IMR-90 (cell line): Measurements from ENCODE around the gene SLC27A3. TPM values are rescaled to one million over a fixed set of nuclear protein-coding genes. Genes with fewer than 3 reads are reported as not detected.

Source experiments
- ATAC-seq: fragments of 200-7000 bp; cut with Tn5 transposase; 2 replicates; pipeline ENCODE4 v1.9.1; 2020; ENCODE audit warnings: low read depth, mild to moderate bottlenecking, moderate library complexity
- BruUV-seq: library from RNA; stranded (reverse); fragments of 400-500 nt; replicated peaks from 2 replicates; lab custom pipeline; 2021; lab: Mats Ljungman, UMichigan
- CTCF ChIA-PET: fragments of 300-600 bp; formaldehyde crosslinking; extraction: SDS; loops from one replicate; lab custom pipeline; 2021; ENCODE audit warnings: antibody characterized with exemption; lab: Yijun Ruan, JAX
- POLR2A ChIA-PET: fragments of 300-600 bp; sonication (Branson Sonifier 250); formaldehyde crosslinking; loops from one replicate; lab custom pipeline; 2022; ENCODE audit warnings: antibody characterized with exemption; ENCODE audit not compliant: unreplicated experiment; lab: Charles Lee
- DNase-seq: peaks from one replicate; pipeline ENCODE4 v3.0.0; 2013
- H2AFZ ChIP-seq: replicated peaks from 2 replicates; pipeline ENCODE3; 2013; ENCODE audit warnings: low read length, mild to moderate bottlenecking; ENCODE audit not compliant: poor library complexity
- H2AK5ac ChIP-seq: 2 replicates; pipeline ENCODE4 v1.6.1; 2013; ENCODE audit warnings: low read depth, low read length, inconsistent platforms
- H2AK9ac ChIP-seq: replicated peaks from 2 replicates; pipeline ENCODE3; 2013; ENCODE audit warnings: mild to moderate bottlenecking, low read depth, low read length, moderate library complexity; ENCODE audit not compliant: poor library complexity
- H2BK120ac ChIP-seq: 2 replicates; pipeline ENCODE4 v1.6.1; 2013; ENCODE audit warnings: low read depth, low read length, inconsistent platforms
- H2BK15ac ChIP-seq: 3 replicates; pipeline ENCODE4 v1.6.1; 2013; ENCODE audit warnings: low read depth, low read length, inconsistent platforms
- H2BK20ac ChIP-seq: 2 replicates; pipeline ENCODE4 v1.6.1; 2013; ENCODE audit warnings: low read depth, mild to moderate bottlenecking, inconsistent platforms, low read length, moderate library complexity
- H2BK5ac ChIP-seq: 2 replicates; pipeline ENCODE4 v1.6.1; 2013; ENCODE audit warnings: mild to moderate bottlenecking, low read depth, low read length, inconsistent platforms; ENCODE audit not compliant: poor library complexity, severe bottlenecking
- H3K14ac ChIP-seq: replicated peaks from 2 replicates; pipeline ENCODE4 v1.6.1; 2013; ENCODE audit warnings: low read depth, low read length, inconsistent platforms
- H3K18ac ChIP-seq: 2 replicates; pipeline ENCODE4 v1.6.1; 2013; ENCODE audit warnings: low read depth, low read length, control low read depth
- H3K23ac ChIP-seq: 2 replicates; pipeline ENCODE4 v1.6.1; 2013; ENCODE audit warnings: low read depth, low read length, inconsistent platforms
- H3K27ac ChIP-seq: 2 replicates; pipeline ENCODE4 v1.5.1; 2013; ENCODE audit warnings: mild to moderate bottlenecking, control low read depth, low read length; ENCODE audit not compliant: insufficient read depth
- H3K27me3 ChIP-seq: 2 replicates; pipeline ENCODE4 v1.6.1; 2013; ENCODE audit warnings: low read length; ENCODE audit not compliant: control insufficient read depth, insufficient read depth
- H3K36me3 ChIP-seq: 2 replicates; pipeline ENCODE4 v1.6.1; 2013; ENCODE audit warnings: low read length, mixed read lengths; ENCODE audit not compliant: control insufficient read depth, insufficient read depth
- H3K4ac ChIP-seq: 2 replicates; pipeline ENCODE4 v1.6.1; 2013; ENCODE audit warnings: low read depth, low read length, inconsistent platforms
- H3K4me1 ChIP-seq: 2 replicates; pipeline ENCODE4 v1.6.1; 2013; ENCODE audit warnings: low read length, mixed read lengths; ENCODE audit not compliant: control insufficient read depth, insufficient read depth
- H3K4me2 ChIP-seq: 2 replicates; pipeline ENCODE4 v1.6.1; 2013; ENCODE audit warnings: low read depth, mild to moderate bottlenecking, control low read depth, low read length, moderate library complexity
- H3K4me3 ChIP-seq: 2 replicates; pipeline ENCODE4 v1.5.1; 2013; ENCODE audit warnings: low read depth, mild to moderate bottlenecking, control low read depth, low read length, moderate library complexity; ENCODE audit not compliant: insufficient read depth
- H3K56ac ChIP-seq: 2 replicates; pipeline ENCODE4 v1.6.1; 2013; ENCODE audit warnings: low read length, inconsistent platforms; ENCODE audit not compliant: insufficient read depth; ENCODE audit errors: extremely low read depth
- H3K79me1 ChIP-seq, 2 experiments: 2 replicates each; pipeline ENCODE4 v1.6.1; 2013; ENCODE audit warnings: low read length in 2 of 2, inconsistent platforms in 1 of 2, low read depth in 1 of 2
- H3K9ac ChIP-seq: 2 replicates; pipeline ENCODE4 v1.6.1; 2013; ENCODE audit warnings: low read depth, low read length, control low read depth
- H3K9me1 ChIP-seq: 2 replicates; pipeline ENCODE4 v1.6.1; 2013; ENCODE audit warnings: low read length, inconsistent platforms; ENCODE audit not compliant: insufficient read depth
- H3K9me3 ChIP-seq: 2 replicates; pipeline ENCODE4 v1.6.1; 2013; ENCODE audit warnings: low read length; ENCODE audit not compliant: control insufficient read depth, insufficient read depth
- H4K20me1 ChIP-seq: 2 replicates; pipeline ENCODE4 v1.6.1; 2013; ENCODE audit warnings: low read length, inconsistent platforms; ENCODE audit not compliant: insufficient read depth
- H4K5ac ChIP-seq: 2 replicates; pipeline ENCODE4 v1.6.1; 2013; ENCODE audit warnings: mild to moderate bottlenecking, low read depth, low read length, control low read depth
- H4K8ac ChIP-seq, 2 experiments: 2 replicates each; pipeline ENCODE4 v1.6.1; 2013; ENCODE audit warnings: low read depth in 2 of 2, low read length in 2 of 2, control low read depth in 1 of 2, inconsistent platforms in 1 of 2
- H4K91ac ChIP-seq: 2 replicates; pipeline ENCODE4 v1.6.1; 2013; ENCODE audit warnings: low read depth, low read length, inconsistent platforms; ENCODE audit not compliant: insufficient read depth
- BHLHE40 ChIP-seq: fragments of 150-350 bp; IDR thresholded peaks from 2 replicates; pipeline ENCODE4 v1.6.1; 2016; ENCODE audit warnings: mild to moderate bottlenecking, low read depth, low read length
- CEBPB ChIP-seq: IDR thresholded peaks from 2 replicates; pipeline ENCODE4 v1.6.1; 2012; ENCODE audit warnings: low read depth, low read length, improper control_type of control experiment
- CTCF ChIP-seq: conservative IDR thresholded peaks from 2 replicates; pipeline ENCODE4 v1.5.1; 2012; ENCODE audit warnings: mild to moderate bottlenecking, low read depth, low read length, improper control_type of control experiment
- FOS ChIP-seq: fragments of 150-350 bp; IDR thresholded peaks from 2 replicates; pipeline ENCODE4 v1.6.1; 2016; ENCODE audit warnings: low read depth, low read length
- MAFK ChIP-seq: IDR thresholded peaks from 2 replicates; pipeline ENCODE4 v1.6.1; 2012; ENCODE audit warnings: low read depth, low read length, improper control_type of control experiment
- MAZ ChIP-seq: IDR thresholded peaks from 2 replicates; pipeline ENCODE4 v1.6.1; 2012; ENCODE audit warnings: low read depth, mild to moderate bottlenecking, low read length, improper control_type of control experiment, moderate library complexity, borderline replicate concordance
- POLR2A ChIP-seq: IDR thresholded peaks from 2 replicates; pipeline ENCODE4 v1.6.1; 2012; ENCODE audit warnings: mild to moderate bottlenecking, low read depth, low read length
- RAD21 ChIP-seq: IDR thresholded peaks from 2 replicates; pipeline ENCODE4 v1.6.1; 2012; ENCODE audit warnings: low read length, improper control_type of control experiment
- RCOR1 ChIP-seq: IDR thresholded peaks from 2 replicates; pipeline ENCODE4 v1.6.1; 2012; ENCODE audit warnings: mild to moderate bottlenecking, low read length, improper control_type of control experiment; ENCODE audit not compliant: insufficient replicate concordance
- RFX5 ChIP-seq: IDR thresholded peaks from 2 replicates; pipeline ENCODE4 v1.8.0; 2012; ENCODE audit warnings: low read depth, mild to moderate bottlenecking, low read length, moderate library complexity
- SMC3 ChIP-seq: fragments of 150-350 bp; IDR thresholded peaks from 2 replicates; pipeline ENCODE4 v1.6.1; 2016; ENCODE audit warnings: low read depth, mild to moderate bottlenecking, antibody characterized with exemption, low read length, moderate library complexity
- USF2 ChIP-seq: fragments of 150-350 bp; IDR thresholded peaks from 2 replicates; pipeline ENCODE4 v1.6.1; 2017; ENCODE audit warnings: mild to moderate bottlenecking, antibody characterized with exemption, low read length, low read depth
- WGBS, 2 experiments: methylation state at CpG; one replicate each; pipeline versions ENCODE4 v1.1.5 to v1.1.7; 2013; ENCODE audit warnings: missing lambda C conversion rate in 2 of 2; ENCODE audit not compliant: insufficient read length in 1 of 2; ENCODE audit errors: extremely low coverage in 2 of 2; 5-methylcytosine and 5-hydroxymethylcytosine counted together
- dilution Hi-C: fragments of 300-500 bp; cut with HindIII; formaldehyde crosslinking; loops from one replicate; pipeline ENCODE4 v1.14.3; 2018; ENCODE audit warnings: low sequenced_read_pairs; ENCODE audit not compliant: unreplicated experiment
- in situ Hi-C: fragments of 300-500 bp; cut with MboI; formaldehyde crosslinking; loops from 3 replicates; pipeline ENCODE4 v1.14.3; 2019; ENCODE audit warnings: low sequenced_read_pairs, inconsistent platforms, mixed read lengths
- intact Hi-C: fragments of 100-400 bp; cut with micrococcal nuclease; formaldehyde crosslinking; loops from 2 replicates; pipeline ENCODE4 v1.10.0; 2022
- polyA plus RNA-seq, 3 experiments: library from polyadenylated mRNA; depleted of rRNA; stranded (reverse); fragments of >200 nt; gene quantifications; 2 replicates each; pipeline ENCODE4 v1.2.3, GENCODE V29; 2012; ENCODE audit warnings: low replicate concordance in 1 of 3
- total RNA-seq: library from RNA; depleted of rRNA; stranded (reverse); fragments of >200 nt; gene quantifications from 2 replicates; pipeline ENCODE4 v1.2.3, GENCODE V29; 2012

Gene SLC27A3
- total and polyA plus RNA-seq, 2 of the 4 experiments (the other 2 are of a cell fraction), result 3.2 to 9.3 TPM

GRCh38 chr1:153727463-153728304 lies 47.5 kb upstream of the SLC27A3 start, which contains the start of gene INTS3:
TSS of gene INTS3 (plus strand) at chr1:153728050. CDS start at chr1:153728635, 585 bp downstream.
- H3K9ac ChIP-seq, result peak within 1 kb of the TSS; percentile 97
- H3K27me3 ChIP-seq, result no peaks in the 10 kb centered on the region
- H4K5ac ChIP-seq, result peak within 1 kb of the TSS; percentile 99
- H3K36me3 ChIP-seq, result no peaks in the 10 kb centered on the region
- TF ChIP-seq BHLHE40 (peak; percentile 67), MAFK (no peak), CEBPB (0 out of 2 replicates have a peak, but pooled peaks have one; percentile 9), FOS (no peak), POLR2A (peak; percentile 52; the same call in 1 of the 2 replicates), CTCF (no peak), RFX5 (peak; percentile 48; the same call in 1 of the 2 replicates), MAZ (peak; percentile 98), RAD21 (no peak), RCOR1 (no peak), SMC3 (no peak), USF2 (no peak)
- H3K4me2 ChIP-seq, result peak within 1 kb of the TSS; percentile 97
- peak within 1 kb of the TSS; percentile 100 for H2AK9ac ChIP-seq
- H3K79me1 ChIP-seq, result peaks cover 7 to 35% of the 10 kb centered on the region in 2 experiments
- H2BK120ac ChIP-seq, result peak within 1 kb of the TSS; percentile 85
- peak within 1 kb of the TSS; percentile 98 for H4K91ac ChIP-seq
- H4K20me1 ChIP-seq, result no peaks in the 10 kb centered on the region
- intact Hi-C loops, result no loop called here
- in situ Hi-C loops, result no loop called here
- peak within 1 kb of the TSS; percentile 67; the same call in 1 of the 3 replicates for H2BK15ac ChIP-seq
- H2AK5ac ChIP-seq, result peak within 1 kb of the TSS; percentile 99
- peak within 1 kb of the TSS; percentile 100 for H2AFZ ChIP-seq
- peak within 1 kb of the TSS; percentile 100 for H3K14ac ChIP-seq
- BruUV-seq, result no TSS peak
- ATAC-seq (peak; percentile 100), DNase-seq (peak; percentile 100)
- H3K4ac ChIP-seq, result peak within 1 kb of the TSS; percentile 99
- peak within 1 kb of the TSS; percentile 74 for H3K18ac ChIP-seq
- 1% methylated on average over 16 of the region's 49 CpGs; no CpG with 5 or more reads in 1 of the 2 experiments for WGBS, 2 experiments
- peak within 1 kb of the TSS; percentile 55 for H2BK20ac ChIP-seq
- H2BK5ac ChIP-seq, result peak within 1 kb of the TSS; percentile 96
- H4K8ac ChIP-seq, result peak within 1 kb of the TSS; percentile 98 to 99
- H3K4me3 ChIP-seq, result peak within 1 kb of the TSS; percentile 74
- CTCF ChIA-PET, result interaction anchor here (1.2 kb wide), 1 partner anchor 15 kb away, joined by 4 read pairs; no protein-coding TSS in a partner anchor
- dilution Hi-C loops, result no loop called here
- POLR2A ChIA-PET, result interaction anchor here (0.6 to 1.0 kb wide), 5 partner anchors 8 to 263 kb away, joined by 3 to 11 read pairs (median 6); no protein-coding TSS in a partner anchor
- peaks cover 6% of the 10 kb centered on the region for H3K9me1 ChIP-seq
- H3K9me3 ChIP-seq, result no peaks in the 10 kb centered on the region
- peak within 1 kb of the TSS; percentile 97 for H3K56ac ChIP-seq
- H3K27ac ChIP-seq, result peak within 1 kb of the TSS; percentile 95
- peaks cover 3% of the 10 kb centered on the region; the same call in 1 of the 2 replicates for H3K4me1 ChIP-seq
- peak within 1 kb of the TSS; percentile 98 for H3K23ac ChIP-seq
